BJ (cell line): ENCODE measurements around the gene MBL2. TPM values are rescaled to one million over a fixed set of nuclear protein-coding genes. Genes with fewer than 3 reads are reported as not detected.
A peak's percentile ranks its signal among the peaks of the same experiment; 100 is the strongest.

Experiments
- CTCF ChIA-PET: fragments of 350-600 bp; formaldehyde crosslinking; extraction: SDS; loops from one replicate; lab custom pipeline; 2021; ENCODE audit warnings: antibody characterized with exemption, inconsistent platforms; lab: Yijun Ruan, JAX
- POLR2A ChIA-PET: fragments of 300-600 bp; sonication (Branson Sonifier 250); formaldehyde crosslinking; extraction: SDS; loops from one replicate; lab custom pipeline; 2021; ENCODE audit warnings: antibody characterized with exemption; lab: Charles Lee
- DNase-seq: peaks from one replicate; pipeline ENCODE4 v3.0.0-alpha.2; 2011; ENCODE audit warnings: low read depth
- H3K27me3 ChIP-seq: 2 replicates; pipeline ENCODE4 v1.6.0; 2011; ENCODE audit warnings: low read length; ENCODE audit not compliant: control insufficient read depth, insufficient read depth
- H3K36me3 ChIP-seq: 2 replicates; pipeline ENCODE4 v1.5.1; 2011; ENCODE audit warnings: low read length; ENCODE audit not compliant: control insufficient read depth, insufficient read depth
- H3K4me3 ChIP-seq: 2 replicates; pipeline ENCODE4 v1.5.1; 2011; ENCODE audit warnings: low read depth, mild to moderate bottlenecking, control low read depth, low read length
- polyA plus RNA-seq: library from polyadenylated mRNA; depleted of rRNA; stranded (reverse); fragments of >200 nt; gene quantifications from 2 replicates; pipeline ENCODE4 v1.2.3, GENCODE V29; 2011
- TF ChIP-seq, protein P1 (sequence below): IDR thresholded peaks from 2 replicates; pipeline ENCODE4 v1.5.1; 2011; ENCODE audit warnings: low read depth, mild to moderate bottlenecking, control low read depth, inconsistent platforms, low read length, moderate library complexity; ENCODE audit not compliant: insufficient read depth

Gene MBL2
- polyA plus RNA-seq, 1 experiment: not detected

DNA sequence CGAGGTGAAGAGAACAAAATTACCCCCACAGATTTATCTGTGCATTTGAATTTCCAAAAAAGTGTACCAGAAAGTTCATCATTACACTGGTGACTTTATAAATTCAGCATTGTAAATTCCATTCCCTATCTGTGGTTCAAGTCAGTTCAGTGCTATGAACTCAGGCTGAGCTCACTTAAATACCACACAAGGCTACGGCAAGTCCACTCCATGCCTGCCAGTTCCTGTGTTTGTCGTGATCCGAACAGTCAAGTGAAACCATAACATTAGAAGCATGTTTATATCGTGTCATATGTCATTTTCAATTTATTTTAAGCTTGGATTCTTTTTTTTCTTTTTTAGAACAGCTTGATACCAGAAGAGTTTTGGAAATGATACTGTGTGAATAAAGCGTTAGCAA, 14.8 kb downstream of the MBL2 start:
- POLR2A ChIA-PET: no interaction called here
- Histone ChIP-seq H3K36me3 (no peaks in the 10 kb centered on the region), H3K4me3 (no peak overlapping the region), H3K27me3 (no peaks in the 10 kb centered on the region; the same call in 1 of the 2 replicates)
- CTCF ChIA-PET: interaction anchor here (1.1 to 5.2 kb wide), 3 partner anchors 12 to 21 kb away, joined by 4 to 49 read pairs (median 5); no protein-coding TSS in a partner anchor
- TF ChIP-seq, protein P1, sequence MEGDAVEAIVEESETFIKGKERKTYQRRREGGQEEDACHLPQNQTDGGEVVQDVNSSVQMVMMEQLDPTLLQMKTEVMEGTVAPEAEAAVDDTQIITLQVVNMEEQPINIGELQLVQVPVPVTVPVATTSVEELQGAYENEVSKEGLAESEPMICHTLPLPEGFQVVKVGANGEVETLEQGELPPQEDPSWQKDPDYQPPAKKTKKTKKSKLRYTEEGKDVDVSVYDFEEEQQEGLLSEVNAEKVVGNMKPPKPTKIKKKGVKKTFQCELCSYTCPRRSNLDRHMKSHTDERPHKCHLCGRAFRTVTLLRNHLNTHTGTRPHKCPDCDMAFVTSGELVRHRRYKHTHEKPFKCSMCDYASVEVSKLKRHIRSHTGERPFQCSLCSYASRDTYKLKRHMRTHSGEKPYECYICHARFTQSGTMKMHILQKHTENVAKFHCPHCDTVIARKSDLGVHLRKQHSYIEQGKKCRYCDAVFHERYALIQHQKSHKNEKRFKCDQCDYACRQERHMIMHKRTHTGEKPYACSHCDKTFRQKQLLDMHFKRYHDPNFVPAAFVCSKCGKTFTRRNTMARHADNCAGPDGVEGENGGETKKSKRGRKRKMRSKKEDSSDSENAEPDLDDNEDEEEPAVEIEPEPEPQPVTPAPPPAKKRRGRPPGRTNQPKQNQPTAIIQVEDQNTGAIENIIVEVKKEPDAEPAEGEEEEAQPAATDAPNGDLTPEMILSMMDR: no peak
- no peak for DNase-seq

DNA sequence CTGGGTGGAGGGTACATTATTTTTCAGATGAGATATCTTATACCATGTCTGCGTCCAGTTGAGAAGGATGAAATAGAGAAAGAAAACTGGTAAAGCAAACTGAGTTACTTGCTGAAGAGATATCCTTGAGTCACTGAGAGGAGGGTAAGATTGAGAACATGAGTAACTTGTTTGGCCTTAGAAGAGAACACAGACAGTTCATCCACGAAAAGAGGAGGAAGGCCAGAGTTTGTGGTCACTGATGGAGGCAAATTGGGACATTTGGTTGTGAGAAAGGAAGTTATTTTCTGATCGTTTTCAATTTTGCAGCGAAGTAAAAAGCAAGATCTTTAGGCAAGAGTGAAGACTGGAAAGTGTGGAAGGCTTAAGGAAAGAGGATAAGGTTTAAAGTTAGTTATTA, 15.6 kb downstream of the MBL2 start:
- H3K4me3 ChIP-seq: no peak overlapping the region
- TF ChIP-seq, protein P1: no peak
- DNase-seq: no peak
- H3K27me3 ChIP-seq: no peaks in the 10 kb centered on the region; the same call in none of the 2 replicates
- POLR2A ChIA-PET: no interaction called here
- CTCF ChIA-PET: interaction anchor here (5.2 kb wide), 1 partner anchor 22 kb away, joined by 49 read pairs; no protein-coding TSS in a partner anchor
- H3K36me3 ChIP-seq: no peaks in the 10 kb centered on the region

DNA sequence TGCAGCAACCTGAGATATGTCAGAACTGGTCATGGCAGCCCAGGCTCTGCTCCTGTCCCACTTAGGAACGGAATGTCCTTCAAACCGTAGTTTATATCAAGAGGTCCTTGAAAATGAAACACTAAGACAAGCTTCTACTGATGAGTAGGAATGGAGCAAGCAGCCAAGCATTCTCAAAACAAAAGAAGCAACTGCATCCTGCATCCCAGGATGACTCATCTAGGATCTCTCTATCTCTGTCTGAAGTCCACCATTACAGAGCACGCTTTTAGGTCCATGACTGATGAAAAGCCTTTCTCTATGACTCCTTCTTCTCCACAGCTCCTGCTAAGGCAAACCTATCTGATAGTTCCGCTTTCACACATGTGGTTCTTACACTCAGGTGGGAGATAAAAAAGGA, 16.3 kb downstream of the MBL2 start:
- CTCF ChIA-PET: interaction anchor here (2.4 to 5.2 kb wide), 2 partner anchors 15 to 23 kb away, joined by 12 to 49 read pairs; no protein-coding TSS in a partner anchor
- TF ChIP-seq, protein P1: no peak
- Histone ChIP-seq H3K27me3 (no peaks in the 10 kb centered on the region; the same call in none of the 2 replicates), H3K36me3 (no peaks in the 10 kb centered on the region), H3K4me3 (no peak overlapping the region)
- DNase-seq: no peak
- POLR2A ChIA-PET: no interaction called here

DNA sequence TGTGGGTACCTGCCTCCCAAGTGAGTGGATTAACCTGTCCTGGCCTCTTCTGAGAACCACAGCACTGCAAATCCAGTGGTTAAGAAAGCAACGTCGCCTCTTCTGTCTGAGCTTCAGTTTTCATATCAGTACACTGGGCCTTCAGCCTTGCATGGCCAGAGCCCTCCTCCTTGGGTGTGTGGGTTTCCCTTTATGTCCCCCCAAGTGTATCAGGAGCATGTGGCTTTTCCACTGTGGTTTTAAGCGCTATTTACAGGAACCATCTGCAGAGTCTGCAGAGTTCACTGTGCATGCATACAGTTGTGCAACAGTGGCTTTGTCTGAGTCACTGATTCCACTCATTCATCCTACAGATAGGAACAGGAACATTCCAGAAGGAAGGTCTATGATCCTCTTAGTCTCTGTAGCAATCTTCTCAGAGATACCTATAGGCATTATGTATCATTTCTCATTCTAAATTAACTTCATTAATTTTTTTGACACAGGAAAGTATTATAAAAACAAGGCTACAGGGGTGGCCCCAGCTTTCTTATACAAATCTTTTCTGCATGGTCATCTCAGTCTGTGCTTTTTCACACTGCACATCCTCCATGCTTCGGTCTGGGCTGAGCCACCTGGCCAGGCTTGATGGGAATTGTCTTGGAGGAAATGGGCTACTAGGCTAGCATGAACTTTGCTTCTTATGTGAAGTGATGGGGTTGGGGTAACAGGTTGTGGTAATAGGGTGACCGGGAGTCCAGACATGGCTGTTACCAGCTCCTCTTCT, 17.1 kb downstream of the MBL2 start:
- peak; percentile 31 for DNase-seq
- POLR2A ChIA-PET: no interaction called here
- TF ChIP-seq, protein P1: no peak

DNA sequence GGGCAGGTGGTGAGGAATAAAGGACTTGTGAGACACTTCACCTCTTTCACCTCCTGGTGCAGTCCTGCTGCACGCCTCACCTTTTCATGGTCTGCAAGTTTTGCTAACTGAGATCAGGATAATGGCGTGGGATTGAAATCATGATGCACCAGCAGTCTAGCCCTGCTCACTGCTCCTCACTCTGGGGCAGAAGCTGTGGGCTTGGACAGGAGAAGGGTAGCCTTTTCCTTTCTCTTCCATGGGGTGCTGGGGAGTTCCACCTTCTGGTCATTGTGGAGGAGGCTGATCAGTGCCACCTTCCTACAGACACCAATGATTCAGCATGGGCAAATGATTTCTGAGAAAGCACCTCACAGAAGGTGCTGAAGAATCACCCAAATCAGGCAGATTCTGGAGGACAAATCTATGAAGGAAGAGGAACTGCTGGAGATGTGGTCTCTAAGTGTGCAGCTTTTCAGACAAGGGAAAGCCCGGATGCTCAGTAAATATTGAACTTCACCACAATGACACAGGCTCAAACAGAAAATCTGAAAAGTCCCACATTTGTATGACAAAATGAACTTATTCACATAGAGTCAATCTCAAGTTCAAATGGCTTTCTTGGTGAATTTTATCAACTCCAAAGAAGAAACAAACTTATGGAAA, 19.7 kb downstream of the MBL2 start:
- Histone ChIP-seq H3K27me3 (no peaks in the 10 kb centered on the region; the same call in none of the 2 replicates), H3K36me3 (no peaks in the 10 kb centered on the region), H3K4me3 (no peak overlapping the region)
- CTCF ChIA-PET: interaction anchor here (0.6 to 3.5 kb wide), 2 partner anchors 12 to 26 kb away, joined by 3 to 12 read pairs; no protein-coding TSS in a partner anchor
- no peak for DNase-seq
- POLR2A ChIA-PET: no interaction called here
- TF ChIP-seq, protein P1: no peak

More for the DNA sequence above, 17.1 kb downstream of the MBL2 start:
- H3K4me3 ChIP-seq: no peak overlapping the region
- no peaks in the 10 kb centered on the region; the same call in none of the 2 replicates for H3K27me3 ChIP-seq
- no peaks in the 10 kb centered on the region for H3K36me3 ChIP-seq
- CTCF ChIA-PET: interaction anchor here (1.2 to 5.2 kb wide), 3 partner anchors 10 to 24 kb away, joined by 6 to 49 read pairs (median 12); no protein-coding TSS in a partner anchor
